Smooth muscle cell (in vitro differentiated cells): ENCODE results near the gene ENO2. TPM values are rescaled to one million over a fixed set of nuclear protein-coding genes. Genes with fewer than 3 reads are reported as not detected.

Experiments used
- DNase-seq: peaks from one replicate; lab custom pipeline; 2025; ENCODE audit not compliant: unreplicated experiment; lab: John Stamatoyannopoulos, UW
- H2AFZ ChIP-seq: fragments of 200-600 bp; sonication (generic); 2 replicates; pipeline ENCODE4 v1.6.0; 2016; ENCODE audit warnings: antibody characterized with exemption, low read depth, mild to moderate bottlenecking
- H3F3A ChIP-seq: fragments of 200-600 bp; sonication (generic); 2 replicates; pipeline ENCODE4 v1.6.0; 2017; ENCODE audit warnings: antibody characterized with exemption, low read depth
- H3K27ac ChIP-seq: fragments of 200-600 bp; sonication (generic); 2 replicates; pipeline ENCODE4 v1.5.1; 2016; ENCODE audit warnings: low read depth, mild to moderate bottlenecking
- H3K27me3 ChIP-seq: fragments of 200-600 bp; sonication (generic); 2 replicates; pipeline ENCODE4 v1.6.1; 2016; ENCODE audit warnings: low read depth, mild to moderate bottlenecking
- H3K36me3 ChIP-seq: fragments of 200-600 bp; sonication (generic); 2 replicates; pipeline ENCODE4 v1.5.1; 2016; ENCODE audit warnings: low read depth
- H3K4me1 ChIP-seq: fragments of 200-600 bp; sonication (generic); 2 replicates; pipeline ENCODE4 v1.5.1; 2016; ENCODE audit warnings: low read depth
- H3K4me2 ChIP-seq: fragments of 200-600 bp; sonication (generic); 2 replicates; pipeline ENCODE4 v1.6.0; 2016; ENCODE audit warnings: mild to moderate bottlenecking
- H3K4me3 ChIP-seq: fragments of 200-600 bp; sonication (generic); 2 replicates; pipeline ENCODE4 v1.5.1; 2016; ENCODE audit warnings: mild to moderate bottlenecking
- H3K79me2 ChIP-seq: fragments of 200-600 bp; sonication (generic); 2 replicates; pipeline ENCODE4 v1.6.0; 2016; ENCODE audit warnings: low read depth, mild to moderate bottlenecking
- H3K9ac ChIP-seq: fragments of 200-600 bp; sonication (generic); 2 replicates; pipeline ENCODE4 v1.6.0; 2016; ENCODE audit warnings: low read depth
- H3K9me3 ChIP-seq: fragments of 200-600 bp; sonication (generic); replicated peaks from 2 replicates; pipeline ENCODE4 v1.5.1; 2016; ENCODE audit warnings: low read depth
- H4K20me1 ChIP-seq: fragments of 200-600 bp; sonication (generic); 2 replicates; pipeline ENCODE4 v1.6.0; 2016; ENCODE audit warnings: low read depth
- CTCF ChIP-seq: fragments of 200-600 bp; sonication (generic); IDR thresholded peaks from 2 replicates; pipeline ENCODE4 v1.5.1; 2017; ENCODE audit warnings: borderline replicate concordance, mild to moderate bottlenecking, antibody characterized with exemption; ENCODE audit not compliant: insufficient read depth, poor library complexity, severe bottlenecking
- WGBS: methylation state at CpG from one replicate; pipeline ENCODE4 v1.1.7; 2016; ENCODE audit warnings: low lambda C conversion rate; 5-methylcytosine and 5-hydroxymethylcytosine counted together
- polyA plus RNA-seq: library from polyadenylated mRNA; unstranded; fragments of >200 nt; fragmentation: Nextera tagmentation; extraction: Ambion mirVana; gene quantifications from 2 replicates; pipeline ENCODE4 v1.2.1, GENCODE V29; 2016
- total RNA-seq: library from RNA; depleted of rRNA; stranded (reverse); fragments of >200 nt; gene quantifications from 2 replicates; pipeline ENCODE4 v1.2.3, GENCODE V29; 2014

Gene ENO2
- total and polyA plus RNA-seq, 2 experiments from 2014 or later: 52.5 to 105 TPM

- Histone ChIP-seq H3K4me3 (no peak overlapping the region), H3K4me1 (peaks cover 30% of the 10 kb centered on the region), H3K27ac (peak overlapping the region; percentile 96), H3F3A (peaks cover 44% of the 10 kb centered on the region), H3K4me2 (no peak overlapping the region), H3K27me3 (no peaks in the 10 kb centered on the region), H4K20me1 (peaks cover 5% of the 10 kb centered on the region), H3K36me3 (no peaks in the 10 kb centered on the region), H2AFZ (no peak overlapping the region), H3K9me3 (no peaks in the 10 kb centered on the region), H3K9ac (no peak overlapping the region), H3K79me2 (peaks cover 19% of the 10 kb centered on the region)
- no peak for TF ChIP-seq CTCF
- DNase-seq: no peak
- WGBS: 82% methylated on average over 4 of the region's 4 CpGs
Observed at GRCh38 chr12:6965714-6966113, 51.3 kb downstream of the ENO2 start.

- peaks cover 25% of the 10 kb centered on the region for H3K4me1 ChIP-seq
- H3K79me2 ChIP-seq: peaks cover 25% of the 10 kb centered on the region
- H4K20me1 ChIP-seq: peaks cover 5% of the 10 kb centered on the region
- H3F3A ChIP-seq: peaks cover 38% of the 10 kb centered on the region
- H2AFZ ChIP-seq: no peak overlapping the region
- H3K9ac ChIP-seq: no peak overlapping the region
- no peak overlapping the region for H3K4me3 ChIP-seq
- H3K27me3 ChIP-seq: no peaks in the 10 kb centered on the region
- no peaks in the 10 kb centered on the region for H3K9me3 ChIP-seq
- no peak for TF ChIP-seq CTCF
- no peak overlapping the region for H3K4me2 ChIP-seq
- 90% methylated on average over 7 of the region's 7 CpGs for WGBS
- no peak for DNase-seq
- H3K27ac ChIP-seq: no peak overlapping the region
- H3K36me3 ChIP-seq: no peaks in the 10 kb centered on the region
Observed at GRCh38 chr12:6966351-6966750, 52.0 kb downstream of the ENO2 start.

GRCh38 chr12:6967651-6968100 lies 53.3 kb downstream of the ENO2 start:
- Histone ChIP-seq H3K36me3 (no peaks in the 10 kb centered on the region), H3K79me2 (peaks cover 36% of the 10 kb centered on the region)

More at GRCh38 chr12:6967651-6968100, 53.3 kb downstream of the ENO2 start:
- Histone ChIP-seq H3K4me1 (peaks cover 13% of the 10 kb centered on the region), H3F3A (peaks cover 42% of the 10 kb centered on the region), H2AFZ (no peak overlapping the region), H3K27ac (no peak overlapping the region), H3K9me3 (no peaks in the 10 kb centered on the region), H3K4me3 (no peak overlapping the region), H3K27me3 (no peaks in the 10 kb centered on the region), H3K9ac (no peak overlapping the region), H3K4me2 (no peak overlapping the region), H4K20me1 (peaks cover 5% of the 10 kb centered on the region)
- no peak for DNase-seq
- no peak for TF ChIP-seq CTCF
- 94% methylated on average over 10 of the region's 10 CpGs for WGBS
